Neutrophil (primary cell): Measurements from ENCODE around the gene FAF1.

Experiments used
- H3K27ac ChIP-seq: fragments of 200-600 bp; sonication (generic); 2 replicates; pipeline ENCODE4 v1.5.1; 2016; ENCODE audit warnings: mild to moderate bottlenecking, moderate library complexity
- H3K27me3 ChIP-seq: fragments of 200-600 bp; sonication (generic); 2 replicates; pipeline ENCODE4 v1.6.0; 2016; ENCODE audit warnings: mild to moderate bottlenecking
- H3K36me3 ChIP-seq: fragments of 200-600 bp; sonication (generic); 2 replicates; pipeline ENCODE4 v1.5.1; 2017
- H3K4me1 ChIP-seq, 2 experiments: fragments of 200-600 bp in 1 of 2; sonication (generic) in 1 of 2; 1 replicate in 1 of 2; 2 replicates in 1 of 2; pipeline versions ENCODE4 v1.5.1 to v1.6.1; 2013 to 2016; ENCODE audit warnings: low read depth in 1 of 2, low read length in 1 of 2, mild to moderate bottlenecking in 1 of 2, moderate library complexity in 1 of 2; ENCODE audit not compliant: control insufficient read depth in 1 of 2, insufficient read depth in 1 of 2
- H3K4me3 ChIP-seq, 2 experiments: fragments of 200-600 bp in 1 of 2; sonication (generic) in 1 of 2; 1 replicate in 1 of 2; 2 replicates in 1 of 2; pipeline ENCODE4 v1.5.1; 2013 to 2016; ENCODE audit warnings: low read depth in 1 of 2, low read length in 1 of 2, mild to moderate bottlenecking in 1 of 2, moderate library complexity in 1 of 2
- H3K9me3 ChIP-seq: fragments of 200-600 bp; sonication (generic); 2 replicates; pipeline ENCODE4 v1.5.1; 2016
- CTCF ChIP-seq: fragments of 200-600 bp; sonication (generic); IDR thresholded peaks from 2 replicates; pipeline ENCODE4 v1.5.1; 2016; ENCODE audit warnings: antibody characterized with exemption

Gene FAF1

GRCh38 chr1:50559421-50559820 is 400.6 kb downstream of the FAF1 start:
- H3K4me3 ChIP-seq: no peak overlapping the region
- no peak for TF ChIP-seq CTCF
- no peaks in the 10 kb centered on the region for H3K9me3 ChIP-seq
- H3K4me1 ChIP-seq: no peaks in the 10 kb centered on the region
- no peak overlapping the region for H3K27ac ChIP-seq
- H3K27me3 ChIP-seq: no peaks in the 10 kb centered on the region
- H3K36me3 ChIP-seq: peaks cover 11% of the 10 kb centered on the region

GRCh38 chr1:50553921-50554320 is 406.1 kb downstream of the FAF1 start:
- TF ChIP-seq CTCF: no peak
- no peak overlapping the region for H3K27ac ChIP-seq
- H3K4me1 ChIP-seq: no peaks in the 10 kb centered on the region
- H3K27me3 ChIP-seq: no peaks in the 10 kb centered on the region
- no peaks in the 10 kb centered on the region for H3K9me3 ChIP-seq
- no peak overlapping the region for H3K4me3 ChIP-seq
- H3K36me3 ChIP-seq: peaks cover 6% of the 10 kb centered on the region

GRCh38 chr1:50548243-50548642 is 411.8 kb downstream of the FAF1 start:
- Histone ChIP-seq H3K36me3 (peaks cover 6% of the 10 kb centered on the region), H3K27ac (no peak overlapping the region), H3K4me1 (no peaks in the 10 kb centered on the region), H3K4me3 (no peak overlapping the region), H3K27me3 (no peaks in the 10 kb centered on the region), H3K9me3 (no peaks in the 10 kb centered on the region)
- TF ChIP-seq CTCF: no peak

- H3K27me3 ChIP-seq: no peaks in the 10 kb centered on the region
- no peaks in the 10 kb centered on the region for H3K9me3 ChIP-seq
- peaks cover 3% of the 10 kb centered on the region for H3K36me3 ChIP-seq
- no peak overlapping the region for H3K27ac ChIP-seq
- H3K4me3 ChIP-seq: no peak overlapping the region
- no peak for TF ChIP-seq CTCF
- no peaks in the 10 kb centered on the region for H3K4me1 ChIP-seq
Measured at GRCh38 chr1:50542362-50542761, 417.7 kb downstream of the FAF1 start.

- no peak for TF ChIP-seq CTCF
- H3K4me3 ChIP-seq: no peak overlapping the region
- H3K4me1 ChIP-seq: no peaks in the 10 kb centered on the region
- H3K27me3 ChIP-seq: no peaks in the 10 kb centered on the region
- H3K9me3 ChIP-seq: no peaks in the 10 kb centered on the region
- H3K27ac ChIP-seq: no peak overlapping the region
- H3K36me3 ChIP-seq: peaks cover 17% of the 10 kb centered on the region
Measured at GRCh38 chr1:50538476-50538875, 421.6 kb downstream of the FAF1 start.

- no peak overlapping the region for H3K27ac ChIP-seq
- peaks cover 20% of the 10 kb centered on the region for H3K36me3 ChIP-seq
- TF ChIP-seq CTCF: no peak
- no peaks in the 10 kb centered on the region for H3K4me1 ChIP-seq
- no peak overlapping the region for H3K4me3 ChIP-seq
- H3K9me3 ChIP-seq: no peaks in the 10 kb centered on the region
- H3K27me3 ChIP-seq: no peaks in the 10 kb centered on the region
Measured at GRCh38 chr1:50531601-50532000, 428.5 kb downstream of the FAF1 start.
